Stimulated activated CD8-positive, alpha-beta memory T cell treated with anti-CD3 and anti-CD28 coated beads, Interleukin-4, amount 100 ng/mL, for 4 hours (primary cell): ENCODE data around the gene NTNG2.

Source experiments
- DNase-seq, 2 donors: peaks; one replicate each; pipeline ENCODE4 v3.0.0-alpha.2; 2020; ENCODE audit warnings: low read depth in 2 of 2, low spot score in 1 of 2

NTNG2 gene

GRCh38 chr9:132201139-132201538, 39.3 kb downstream of the NTNG2 start:
- DNase-seq: no peak

- no peak for DNase-seq
Measured at GRCh38 chr9:132201780-132202703, 40.2 kb downstream of the NTNG2 start.

- DNase-seq: no peak
Measured at GRCh38 chr9:132204883-132205282, 43.0 kb downstream of the NTNG2 start.

GRCh38 chr9:132207215-132207614, 45.4 kb downstream of the NTNG2 start:
- no peak for DNase-seq

- no peak for DNase-seq
Measured at GRCh38 chr9:132207839-132208615, 46.2 kb downstream of the NTNG2 start.

- DNase-seq: no peak
Measured at GRCh38 chr9:132209228-132209627, 47.4 kb downstream of the NTNG2 start.

- no peak for DNase-seq
Measured at GRCh38 chr9:132210472-132211145, 48.8 kb downstream of the NTNG2 start.

GRCh38 chr9:132211570-132211969, 49.7 kb downstream of the NTNG2 start:
- DNase-seq: no peak

- no peak for DNase-seq
Measured at GRCh38 chr9:132214027-132214622, 52.3 kb downstream of the NTNG2 start.

GRCh38 chr9:132216861-132217619, 55.2 kb downstream of the NTNG2 start:
- no peak for DNase-seq

- DNase-seq: no peak
Measured at GRCh38 chr9:132218208-132218607, 56.4 kb downstream of the NTNG2 start.

- DNase-seq: no peak
Measured at GRCh38 chr9:132221941-132222340, 60.1 kb downstream of the NTNG2 start.

GRCh38 chr9:132224645-132225044, 62.8 kb downstream of the NTNG2 start:
- no peak for DNase-seq

GRCh38 chr9:132226571-132227430, 64.9 kb downstream of the NTNG2 start:
- DNase-seq: no peak

- no peak for DNase-seq
Measured at GRCh38 chr9:132228062-132228461, 66.2 kb downstream of the NTNG2 start.

GRCh38 chr9:132230605-132231004, 68.7 kb downstream of the NTNG2 start:
- DNase-seq: no peak

- no peak for DNase-seq
Measured at GRCh38 chr9:132231019-132231701, 69.3 kb downstream of the NTNG2 start.

- no peak for DNase-seq
Measured at GRCh38 chr9:132232522-132232921, 70.7 kb downstream of the NTNG2 start.

GRCh38 chr9:132233138-132233537, 71.3 kb downstream of the NTNG2 start:
- DNase-seq: no peak
